ENCODE data around the gene EXOC2. TPM values are rescaled to one million over a fixed set of nuclear protein-coding genes. Genes with fewer than 3 reads are reported as not detected.

EXOC2 gene
- total and polyA plus RNA-seq, 10 of the 15 experiments (the other 5 are each of a cell fraction or from before 2014, with no cell fraction given): 8.7 to 32.8 (median 20.7) TPM

DNA sequence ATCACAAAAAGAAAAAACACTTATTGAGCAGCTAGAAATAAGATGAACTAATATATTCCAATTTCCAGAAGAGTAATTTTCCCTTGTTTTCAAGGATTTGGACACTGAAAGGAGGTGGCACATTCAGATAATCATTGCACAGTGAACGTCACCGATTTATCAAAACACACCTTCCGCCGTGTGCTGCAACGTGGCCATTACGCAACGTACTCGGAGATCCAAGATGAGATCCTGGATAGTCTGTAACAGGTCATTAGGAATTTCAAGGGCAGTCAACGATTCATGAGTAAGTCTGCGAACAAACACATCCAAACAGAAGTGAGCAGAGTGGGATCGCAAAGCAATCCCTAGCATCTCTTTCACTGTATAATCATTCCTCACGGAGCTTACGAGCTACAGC is 129.1 kb downstream of the EXOC2 start:
- no peak for FAIRE-seq
- ChIA-PET CTCF (interaction anchor here (1.3 kb wide), 1 partner anchor 158 kb away, joined by 5 read pairs; no protein-coding TSS in a partner anchor), POLR2A (no interaction called here)

More for the DNA sequence above, 129.1 kb downstream of the EXOC2 start:
- Histone ChIP-seq H2AFZ (ENCODE audit: control insufficient read depth, low read depth, low read length) (no peak overlapping the region), H3K4me2 (ENCODE audit: control insufficient read depth, insufficient read depth) (no peak overlapping the region), H3K79me2 (ENCODE audit: control insufficient read depth, insufficient read depth, low read length) (no peaks in the 10 kb centered on the region), H3K9me3 (replicated peaks; ENCODE audit: control insufficient read depth, insufficient read depth, low read length) (no peaks in the 10 kb centered on the region), H3K27ac (ENCODE audit: control insufficient read depth, insufficient read depth) (no peak overlapping the region), H3K27me3 (replicated peaks in 1 of 2; ENCODE audit: control insufficient read depth in 2 of 2, insufficient read depth in 2 of 2, low read length in 1 of 2) (no peaks in the 10 kb centered on the region), H3K36me3 (ENCODE audit: control insufficient read depth in 2 of 2, insufficient read depth in 2 of 2, low read length in 1 of 2) (peaks cover 2 to 3% of the 10 kb centered on the region in 2 experiments; a peak in 3 of 4 replicates), H3K9ac (ENCODE audit: control insufficient read depth, insufficient read depth, low read length) (no peak overlapping the region), H3K4me3 (no peak overlapping the region), H4K20me1 (ENCODE audit: control insufficient read depth, insufficient read depth) (no peaks in the 10 kb centered on the region), H3K4me1 (ENCODE audit: control insufficient read depth, insufficient read depth, low read length) (no peaks in the 10 kb centered on the region)
- in situ Hi-C loops (cut with MboI): no loop called here
- no peak for DNase-seq (ENCODE audit: low read depth, low spot score)
- no peak for ATAC-seq
- ChIA-PET RAD21 (ENCODE audit: unreplicated experiment) (no interaction called here), SMC1A (ENCODE audit: uncharacterized antibody, unreplicated experiment) (interaction anchor here (1.8 kb wide), 1 partner anchor 13 kb away, joined by 6 read pairs; no protein-coding TSS in a partner anchor)
- BruUV-seq (replicated peaks): no TSS peak
- WGBS (ENCODE audit: insufficient coverage, insufficient replicate concordance, low lambda C conversion rate, missing lambda C conversion rate): 99% methylated on average over 13 of the region's 13 CpGs
- TF ChIP-seq RCOR1 (conservative IDR thresholded peaks at IDR 0.05; ENCODE audit: low read depth, low read length): no peak
- TF ChIP-seq NFYA (IDR thresholded peaks at IDR 0.05; ENCODE audit: borderline replicate concordance, low read depth, low read length): no peak
- TF ChIP-seq, protein P1, sequence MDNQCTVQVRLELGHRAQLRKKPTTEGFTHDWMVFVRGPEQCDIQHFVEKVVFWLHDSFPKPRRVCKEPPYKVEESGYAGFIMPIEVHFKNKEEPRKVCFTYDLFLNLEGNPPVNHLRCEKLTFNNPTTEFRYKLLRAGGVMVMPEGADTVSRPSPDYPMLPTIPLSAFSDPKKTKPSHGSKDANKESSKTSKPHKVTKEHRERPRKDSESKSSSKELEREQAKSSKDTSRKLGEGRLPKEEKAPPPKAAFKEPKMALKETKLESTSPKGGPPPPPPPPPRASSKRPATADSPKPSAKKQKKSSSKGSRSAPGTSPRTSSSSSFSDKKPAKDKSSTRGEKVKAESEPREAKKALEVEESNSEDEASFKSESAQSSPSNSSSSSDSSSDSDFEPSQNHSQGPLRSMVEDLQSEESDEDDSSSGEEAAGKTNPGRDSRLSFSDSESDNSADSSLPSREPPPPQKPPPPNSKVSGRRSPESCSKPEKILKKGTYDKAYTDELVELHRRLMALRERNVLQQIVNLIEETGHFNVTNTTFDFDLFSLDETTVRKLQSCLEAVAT (IDR thresholded peaks at IDR 0.05): no peak
- no peak for TF ChIP-seq NR2F1 (conservative IDR thresholded peaks at IDR 0.05)
- TF ChIP-seq, protein P2, sequence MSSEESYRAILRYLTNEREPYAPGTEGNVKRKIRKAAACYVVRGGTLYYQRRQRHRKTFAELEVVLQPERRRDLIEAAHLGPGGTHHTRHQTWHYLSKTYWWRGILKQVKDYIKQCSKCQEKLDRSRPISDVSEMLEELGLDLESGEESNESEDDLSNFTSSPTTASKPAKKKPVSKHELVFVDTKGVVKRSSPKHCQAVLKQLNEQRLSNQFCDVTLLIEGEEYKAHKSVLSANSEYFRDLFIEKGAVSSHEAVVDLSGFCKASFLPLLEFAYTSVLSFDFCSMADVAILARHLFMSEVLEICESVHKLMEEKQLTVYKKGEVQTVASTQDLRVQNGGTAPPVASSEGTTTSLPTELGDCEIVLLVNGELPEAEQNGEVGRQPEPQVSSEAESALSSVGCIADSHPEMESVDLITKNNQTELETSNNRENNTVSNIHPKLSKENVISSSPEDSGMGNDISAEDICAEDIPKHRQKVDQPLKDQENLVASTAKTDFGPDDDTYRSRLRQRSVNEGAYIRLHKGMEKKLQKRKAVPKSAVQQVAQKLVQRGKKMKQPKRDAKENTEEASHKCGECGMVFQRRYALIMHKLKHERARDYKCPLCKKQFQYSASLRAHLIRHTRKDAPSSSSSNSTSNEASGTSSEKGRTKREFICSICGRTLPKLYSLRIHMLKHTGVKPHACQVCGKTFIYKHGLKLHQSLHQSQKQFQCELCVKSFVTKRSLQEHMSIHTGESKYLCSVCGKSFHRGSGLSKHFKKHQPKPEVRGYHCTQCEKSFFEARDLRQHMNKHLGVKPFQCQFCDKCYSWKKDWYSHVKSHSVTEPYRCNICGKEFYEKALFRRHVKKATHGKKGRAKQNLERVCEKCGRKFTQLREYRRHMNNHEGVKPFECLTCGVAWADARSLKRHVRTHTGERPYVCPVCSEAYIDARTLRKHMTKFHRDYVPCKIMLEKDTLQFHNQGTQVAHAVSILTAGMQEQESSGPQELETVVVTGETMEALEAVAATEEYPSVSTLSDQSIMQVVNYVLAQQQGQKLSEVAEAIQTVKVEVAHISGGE (CRISPR knock-in tag; IDR thresholded peaks at IDR 0.05): no peak
- TF ChIP-seq MEF2B (IDR thresholded peaks at IDR 0.05; ENCODE audit: partially characterized antibody, poor library complexity, severe bottlenecking): no peak
- intact Hi-C loops (cut with micrococcal nuclease; ENCODE audit: unreplicated experiment): no loop called here
